HepG2 (cell line): Measurements from ENCODE around the gene LYRM9. TPM values are rescaled to one million over a fixed set of nuclear protein-coding genes. Genes with fewer than 3 reads are reported as not detected.

Source experiments
- ATAC-seq: fragments of 200-7000 bp; cut with Tn5 transposase; 3 replicates; pipeline ENCODE4 v1.9.1; 2020; ENCODE audit warnings: mild to moderate bottlenecking, moderate library complexity
- BruUV-seq: library from RNA; stranded (reverse); fragments of 400-500 nt; replicated peaks from 2 replicates; lab custom pipeline; 2021; lab: Mats Ljungman, UMichigan
- CTCF ChIA-PET: fragments of 300-600 bp; formaldehyde crosslinking; extraction: SDS; loops from one replicate; lab custom pipeline; 2021; ENCODE audit warnings: low total read pairs, inconsistent platforms, low intra/inter-chr PET ratio; lab: Yijun Ruan, JAX
- POLR2A ChIA-PET: fragments of 350-600 bp; sonication (Branson Sonifier 250); formaldehyde crosslinking; loops from one replicate; lab custom pipeline; 2020; ENCODE audit warnings: antibody characterized with exemption, inconsistent platforms; lab: Yijun Ruan, JAX
- DNase-seq: peaks from one replicate; pipeline ENCODE4 v3.0.0-alpha.2; 2015; ENCODE audit warnings: low spot score
- FAIRE-seq: peaks from 3 replicates; lab custom pipeline; 2011; peaks lifted over from hg19 to GRCh38; lab: Jason Lieb, UNC
- H2AFZ ChIP-seq: one replicate; pipeline ENCODE4 v1.6.1; 2011; ENCODE audit warnings: low read length, inconsistent platforms
- H3K27ac ChIP-seq: fragments of 300-600 bp; 3 replicates; pipeline ENCODE4 v1.8.0; 2011; ENCODE audit warnings: mixed run types, mild to moderate bottlenecking, mixed read lengths, low read length, inconsistent platforms; ENCODE audit not compliant: insufficient read depth; ENCODE audit errors: extremely low read length
- H3K27me3 ChIP-seq, 2 experiments: fragments of 200-600 bp in 1 of 2; 2 replicates in 1 of 2; 3 replicates in 1 of 2; pipeline versions ENCODE4 v1.6.0 to v1.8.0; 2011; ENCODE audit warnings: low read length in 2 of 2, mild to moderate bottlenecking in 2 of 2, moderate library complexity in 2 of 2, inconsistent platforms in 1 of 2; ENCODE audit not compliant: insufficient read depth in 2 of 2, control insufficient read depth in 1 of 2
- H3K36me3 ChIP-seq, 2 experiments: fragments of 200-600 bp in 1 of 2; replicated peaks in 1 of 2; 2 replicates in 1 of 2; 3 replicates in 1 of 2; pipeline versions ENCODE4 v1.5.1 to v1.8.0; 2011; ENCODE audit warnings: low read length in 2 of 2, inconsistent platforms in 1 of 2; ENCODE audit not compliant: insufficient read depth in 2 of 2, control insufficient read depth in 1 of 2
- H3K4me1 ChIP-seq: 2 replicates; pipeline ENCODE4 v1.5.1; 2012; ENCODE audit warnings: low read length, inconsistent platforms; ENCODE audit not compliant: insufficient read depth
- H3K4me2 ChIP-seq: 2 replicates; pipeline ENCODE4 v1.6.0; 2011; ENCODE audit warnings: low read depth, low read length, inconsistent platforms
- H3K4me3 ChIP-seq, 3 experiments: fragments of 200-600 bp in 1 of 3; sonication (generic), shearing (Covaris generic) in 1 of 3; replicated peaks in 1 of 3; 2 replicates each; pipeline ENCODE4 v1.5.1; 2011 to 2016; ENCODE audit warnings: low read length in 3 of 3, inconsistent platforms in 2 of 3, low read depth in 2 of 3, mild to moderate bottlenecking in 2 of 3, control low read depth in 1 of 3, mixed read lengths in 1 of 3; ENCODE audit not compliant: insufficient read depth in 1 of 3
- H3K79me2 ChIP-seq: one replicate; pipeline ENCODE4 v1.6.1; 2011; ENCODE audit warnings: low read length, inconsistent platforms; ENCODE audit not compliant: insufficient read depth
- H3K9ac ChIP-seq: 2 replicates; pipeline ENCODE4 v1.6.0; 2011; ENCODE audit warnings: mild to moderate bottlenecking, low read depth, low read length, inconsistent platforms; ENCODE audit not compliant: insufficient read depth
- H3K9me3 ChIP-seq: 2 replicates; pipeline ENCODE4 v1.5.1; 2012; ENCODE audit warnings: mild to moderate bottlenecking, low read length
- H4K20me1 ChIP-seq: 2 replicates; pipeline ENCODE4 v1.6.0; 2011; ENCODE audit warnings: inconsistent platforms, mild to moderate bottlenecking, low read length, moderate library complexity; ENCODE audit not compliant: insufficient read depth
- ATF1 ChIP-seq: IDR thresholded peaks from 2 replicates; pipeline ENCODE4 v1.6.1; 2016; ENCODE audit warnings: mild to moderate bottlenecking, control low read depth
- POLR2AphosphoS2 ChIP-seq: IDR thresholded peaks from 2 replicates; pipeline ENCODE4 v1.6.1; 2011; ENCODE audit warnings: low read depth, low read length, improper control_type of control experiment
- SAP130 ChIP-seq: IDR thresholded peaks from 2 replicates; pipeline ENCODE4 v1.6.1; 2016; ENCODE audit warnings: low read depth
- SP5 ChIP-seq: IDR thresholded peaks from 2 replicates; pipeline ENCODE4 v1.6.1; 2016; ENCODE audit warnings: low read depth, borderline replicate concordance
- TCF12 ChIP-seq, 2 experiments: fragments of 450-650 bp in 1 of 2; sonication (generic) in 1 of 2; formaldehyde crosslinking in 1 of 2; IDR thresholded peaks; 2 replicates each; pipeline versions ENCODE4 v1.6.1 to v1.8.0; 2017 to 2022; ENCODE audit warnings: antibody characterized with exemption in 1 of 2, mild to moderate bottlenecking in 1 of 2, missing genetic modification reagents in 1 of 2, moderate library complexity in 1 of 2
- ZBTB7B ChIP-seq: sonication (generic); formaldehyde crosslinking; IDR thresholded peaks from 2 replicates; pipeline ENCODE4 v1.4.0; 2020; ENCODE audit warnings: missing genetic modification reagents
- ZFP36L2 ChIP-seq: sonication (generic); formaldehyde crosslinking; IDR thresholded peaks from 2 replicates; pipeline ENCODE4 v1.4.0; 2020; ENCODE audit warnings: missing genetic modification reagents
- WGBS: methylation state at CpG from one replicate; pipeline ENCODE4 v1.1.6; 2017; ENCODE audit warnings: low lambda C conversion rate; 5-methylcytosine and 5-hydroxymethylcytosine counted together
- in situ Hi-C: cut with HindIII; loops from 2 replicates; pipeline ENCODE4 v1.10.0; 2017; ENCODE audit warnings: low pct_unique_long_range_greater_than_20kb; ENCODE audit not compliant: extremely low pct_ligation_motif_present
- intact Hi-C: fragments of 100-400 bp; cut with micrococcal nuclease; formaldehyde crosslinking; loops from one replicate; pipeline ENCODE4 v1.10.0; 2022; ENCODE audit not compliant: unreplicated experiment
- polyA plus RNA-seq, 8 experiments: library from polyadenylated mRNA; depleted of rRNA in 3 of 8; stranded (reverse) in 7 of 8; unstranded in 1 of 8; fragments of >200 nt; fragmentation: Illumina TruSeq in 4 of 8; extraction: Trizol in 4 of 8; gene quantifications; 2 replicates each; pipeline versions ENCODE4 v1.2.1 to v1.2.3, GENCODE V29; 2011 to 2016; ENCODE audit warnings: low read depth in 4 of 8, missing spikeins in 1 of 8, mixed read lengths in 1 of 8; ENCODE audit not compliant: insufficient read depth in 1 of 8
- total RNA-seq, 5 experiments: library from RNA; depleted of rRNA; stranded (reverse); fragments of >200 nt; fragmentation: Illumina TruSeq; extraction: Trizol; gene quantifications; 2 replicates each; pipeline ENCODE4 v1.2.3, GENCODE V29; 2016; ENCODE audit warnings: low read depth in 1 of 5
- TF ChIP-seq, protein P1 (sequence below): sonication (generic); formaldehyde crosslinking; IDR thresholded peaks from 2 replicates; pipeline ENCODE4 v1.8.1; 2022; ENCODE audit warnings: mild to moderate bottlenecking, missing genetic modification reagents
- TF ChIP-seq, protein P2 (sequence below): sonication (generic); formaldehyde crosslinking; IDR thresholded peaks from 2 replicates; pipeline ENCODE4 v1.5.0; 2020; ENCODE audit warnings: missing genetic modification reagents

LYRM9 gene
- total and polyA plus RNA-seq, 2 of the 13 experiments (the other 11 are each of a cell fraction or from before 2014, with no cell fraction given) = 0.24 to 0.66 TPM

DNA sequence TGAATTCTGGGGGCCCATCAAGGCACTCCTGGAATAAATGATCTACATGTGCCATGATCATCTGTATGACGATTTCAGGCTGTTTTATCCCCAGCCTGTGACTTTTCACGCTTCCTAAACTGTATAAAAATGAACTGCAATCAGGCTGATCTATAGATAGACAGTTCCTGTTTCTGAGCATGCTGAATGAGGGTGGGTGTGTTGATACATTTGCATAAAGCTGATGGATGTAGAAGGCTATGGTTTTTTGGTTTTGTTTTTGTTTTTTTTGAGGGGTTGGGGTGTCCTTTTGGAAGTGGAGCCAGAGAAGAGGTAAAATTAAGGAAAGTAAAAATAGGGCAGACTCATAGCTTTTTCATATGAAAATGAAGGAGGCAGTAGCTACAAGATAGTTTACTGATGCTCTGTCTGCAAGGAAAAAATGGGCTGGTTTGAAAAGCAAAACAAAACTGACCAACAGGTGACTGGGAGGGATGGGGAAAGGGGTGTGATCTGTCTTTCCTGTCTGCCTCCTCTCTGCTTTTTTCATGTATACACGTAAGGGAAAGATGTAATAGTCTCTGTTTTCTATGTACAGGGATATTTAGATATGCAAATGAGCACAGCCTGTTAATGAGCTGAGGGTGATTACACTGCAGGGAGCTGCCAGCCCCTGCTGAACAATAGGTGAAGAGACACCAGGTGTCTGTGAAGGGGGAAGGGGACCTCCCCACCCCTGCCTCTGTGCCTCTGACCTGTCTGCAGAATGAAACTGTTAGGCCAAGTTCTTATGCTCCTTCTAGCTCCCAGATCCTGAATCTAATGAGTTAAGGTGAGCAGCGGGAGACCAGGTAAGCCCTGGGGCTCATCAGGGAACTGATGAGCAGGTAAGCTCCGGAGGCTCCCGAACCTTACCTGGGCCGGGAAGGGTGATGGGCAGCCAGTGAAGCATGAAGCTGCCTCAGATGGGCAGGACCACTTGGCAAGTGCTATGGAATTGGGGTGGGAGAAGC lies 46.6 kb upstream of the LYRM9 start:
- Histone ChIP-seq H3K4me3 (no peak overlapping the region), H4K20me1 (no peaks in the 10 kb centered on the region), H3K4me1 (no peaks in the 10 kb centered on the region), H3K79me2 (no peaks in the 10 kb centered on the region), H3K27me3 (no peaks in the 10 kb centered on the region; a peak in 2 of 5 replicates), H3K9ac (no peak overlapping the region), H3K9me3 (no peaks in the 10 kb centered on the region), H2AFZ (no peak overlapping the region), H3K4me2 (no peak overlapping the region), H3K27ac (no peak overlapping the region), H3K36me3 (no peaks in the 10 kb centered on the region)
- DNase-seq (no peak), FAIRE-seq (no peak), ATAC-seq (no peak)
- intact Hi-C loops (no loop called here), in situ Hi-C loops (no loop called here)
- WGBS = 5% methylated on average over 7 of the region's 7 CpGs
- no peak for TF ChIP-seq POLR2AphosphoS2
- TF ChIP-seq ATF1 (CRISPR knock-in tag) = no peak
- TF ChIP-seq ZFP36L2 (CRISPR knock-in tag) = no peak
- TF ChIP-seq ZBTB7B (CRISPR knock-in tag) = no peak
- TF ChIP-seq SAP130 (CRISPR knock-in tag) = no peak
- TF ChIP-seq TCF12 (IDR thresholded peaks at IDR 0.05) = no peak
- no peak for TF ChIP-seq TCF12 (CRISPR knock-in tag; IDR thresholded peaks at IDR 0.05)
- TF ChIP-seq, protein P1, sequence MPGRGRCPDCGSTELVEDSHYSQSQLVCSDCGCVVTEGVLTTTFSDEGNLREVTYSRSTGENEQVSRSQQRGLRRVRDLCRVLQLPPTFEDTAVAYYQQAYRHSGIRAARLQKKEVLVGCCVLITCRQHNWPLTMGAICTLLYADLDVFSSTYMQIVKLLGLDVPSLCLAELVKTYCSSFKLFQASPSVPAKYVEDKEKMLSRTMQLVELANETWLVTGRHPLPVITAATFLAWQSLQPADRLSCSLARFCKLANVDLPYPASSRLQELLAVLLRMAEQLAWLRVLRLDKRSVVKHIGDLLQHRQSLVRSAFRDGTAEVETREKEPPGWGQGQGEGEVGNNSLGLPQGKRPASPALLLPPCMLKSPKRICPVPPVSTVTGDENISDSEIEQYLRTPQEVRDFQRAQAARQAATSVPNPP (CRISPR knock-in tag) = no peak
- TF ChIP-seq SP5 = no peak
- TF ChIP-seq, protein P2, sequence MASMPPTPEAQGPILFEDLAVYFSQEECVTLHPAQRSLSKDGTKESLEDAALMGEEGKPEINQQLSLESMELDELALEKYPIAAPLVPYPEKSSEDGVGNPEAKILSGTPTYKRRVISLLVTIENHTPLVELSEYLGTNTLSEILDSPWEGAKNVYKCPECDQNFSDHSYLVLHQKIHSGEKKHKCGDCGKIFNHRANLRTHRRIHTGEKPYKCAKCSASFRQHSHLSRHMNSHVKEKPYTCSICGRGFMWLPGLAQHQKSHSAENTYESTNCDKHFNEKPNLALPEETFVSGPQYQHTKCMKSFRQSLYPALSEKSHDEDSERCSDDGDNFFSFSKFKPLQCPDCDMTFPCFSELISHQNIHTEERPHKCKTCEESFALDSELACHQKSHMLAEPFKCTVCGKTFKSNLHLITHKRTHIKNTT (CRISPR knock-in tag) = no peak
- no TSS peak for BruUV-seq
- POLR2A ChIA-PET = no interaction called here
- CTCF ChIA-PET = no interaction called here
